Keratinocyte (primary cell): Measurements from ENCODE around the gene MARVELD2. TPM values are rescaled to one million over a fixed set of nuclear protein-coding genes. Genes with fewer than 3 reads are reported as not detected.
"Not testable (repeated sequence)": the region's sequence is repeated elsewhere in the genome, so short reads cannot be mapped to it uniquely, and the experiment has no call there.

Experiments
- DNase-seq: peaks from one replicate; pipeline ENCODE4 v3.0.0-alpha.2; 2011; ENCODE audit warnings: low read depth, missing footprints, low spot score
- FAIRE-seq: peaks from 2 replicates; lab custom pipeline; 2011; peaks lifted over from hg19 to GRCh38; lab: Jason Lieb, UNC
- H2AFZ ChIP-seq: 2 replicates; pipeline ENCODE4 v1.6.0; 2012; ENCODE audit warnings: low read length, control low read depth, inconsistent platforms; ENCODE audit not compliant: control insufficient read depth
- H3K27ac ChIP-seq: 2 replicates; pipeline ENCODE4 v1.5.1; 2011; ENCODE audit warnings: low read length; ENCODE audit not compliant: control insufficient read depth, insufficient read depth
- H3K27me3 ChIP-seq: 3 replicates; pipeline ENCODE4 v1.6.0; 2011; ENCODE audit warnings: low read length; ENCODE audit not compliant: control insufficient read depth, insufficient read depth; ENCODE audit errors: extremely low read depth
- H3K36me3 ChIP-seq, 2 experiments: 2 replicates in 1 of 2; 3 replicates in 1 of 2; pipeline ENCODE4 v1.5.1; 2011; ENCODE audit warnings: low read length in 2 of 2, mild to moderate bottlenecking in 1 of 2; ENCODE audit not compliant: control insufficient read depth in 2 of 2, insufficient read depth in 2 of 2; ENCODE audit errors: extremely low read depth in 1 of 2
- H3K4me1 ChIP-seq: 3 replicates; pipeline ENCODE4 v1.5.1; 2011; ENCODE audit warnings: low read length; ENCODE audit not compliant: control insufficient read depth, insufficient read depth; ENCODE audit errors: extremely low read depth
- H3K4me2 ChIP-seq: 3 replicates; pipeline ENCODE4 v1.6.0; 2011; ENCODE audit warnings: low read depth, low read length; ENCODE audit not compliant: control insufficient read depth, insufficient read depth; ENCODE audit errors: extremely low read depth
- H3K4me3 ChIP-seq, 3 experiments: fragments of 200-600 bp in 1 of 3; sonication (generic) in 1 of 3; 2 replicates in 2 of 3; 3 replicates in 1 of 3; pipeline ENCODE4 v1.5.1; 2011 to 2016; ENCODE audit warnings: low read length in 3 of 3, mild to moderate bottlenecking in 3 of 3, control low read depth in 2 of 3, inconsistent platforms in 1 of 3, low read depth in 1 of 3, mixed read lengths in 1 of 3, mixed run types in 1 of 3, moderate library complexity in 1 of 3; ENCODE audit not compliant: control insufficient read depth in 2 of 3, insufficient read depth in 2 of 3; ENCODE audit errors: extremely low read depth in 1 of 3
- H3K79me2 ChIP-seq: 2 replicates; pipeline ENCODE4 v1.6.0; 2012; ENCODE audit warnings: low read length; ENCODE audit not compliant: control insufficient read depth, insufficient read depth
- H3K9ac ChIP-seq: 3 replicates; pipeline ENCODE4 v1.6.0; 2011; ENCODE audit warnings: low read length; ENCODE audit not compliant: control insufficient read depth, insufficient read depth; ENCODE audit errors: extremely low read depth
- H3K9me1 ChIP-seq: 3 replicates; pipeline ENCODE4 v1.6.0; 2011; ENCODE audit warnings: low read length; ENCODE audit not compliant: control insufficient read depth, insufficient read depth; ENCODE audit errors: extremely low read depth
- H3K9me3 ChIP-seq: 2 replicates; pipeline ENCODE4 v1.5.1; 2012; ENCODE audit warnings: low read depth, low read length; ENCODE audit not compliant: control insufficient read depth
- H4K20me1 ChIP-seq: 3 replicates; pipeline ENCODE4 v1.6.0; 2011; ENCODE audit warnings: low read length; ENCODE audit not compliant: control insufficient read depth, insufficient read depth; ENCODE audit errors: extremely low read depth
- EZH2 ChIP-seq: IDR thresholded peaks from one replicate; pipeline ENCODE4 v1.6.1; 2012; ENCODE audit warnings: inconsistent platforms, mild to moderate bottlenecking, low read length, moderate library complexity
- dilution Hi-C: fragments of 300-500 bp; cut with MboI; formaldehyde crosslinking; loops from one replicate; pipeline ENCODE4 v1.7.0; 2020; ENCODE audit warnings: low sequenced_read_pairs; ENCODE audit not compliant: extremely low pct_ligation_motif_present
- polyA plus RNA-seq, 5 experiments: library from polyadenylated mRNA; depleted of rRNA in 3 of 5; stranded (reverse) in 3 of 5; stranded (forward) in 1 of 5; unstranded in 1 of 5; fragments of >200 nt; gene quantifications; 1 replicate in 1 of 5; 2 replicates in 3 of 5; 3 replicates in 1 of 5; pipeline versions ENCODE4 v1.2.1 to v1.2.3, GENCODE V29; 2011 to 2012; ENCODE audit warnings: missing spikeins in 2 of 5, low read depth in 1 of 5, low replicate concordance in 1 of 5
- TF ChIP-seq, protein P1 (sequence below), 3 experiments: IDR thresholded peaks in 1 of 3; conservative IDR thresholded peaks in 1 of 3; optimal IDR thresholded peaks in 1 of 3; 2 replicates in 2 of 3; 3 replicates in 1 of 3; pipeline versions ENCODE3 to v1.5.1; 2011; ENCODE audit warnings: low read length in 3 of 3, mild to moderate bottlenecking in 3 of 3, moderate library complexity in 2 of 3, control low read depth in 1 of 3, inconsistent platforms in 1 of 3; ENCODE audit not compliant: insufficient read depth in 2 of 3; ENCODE audit errors: extremely low read depth in 1 of 3

Gene MARVELD2
- polyA plus RNA-seq, 1 donor (not counting 4 experiments of a cell fraction or from before 2014, with no cell fraction given): 17.6 TPM

DNA sequence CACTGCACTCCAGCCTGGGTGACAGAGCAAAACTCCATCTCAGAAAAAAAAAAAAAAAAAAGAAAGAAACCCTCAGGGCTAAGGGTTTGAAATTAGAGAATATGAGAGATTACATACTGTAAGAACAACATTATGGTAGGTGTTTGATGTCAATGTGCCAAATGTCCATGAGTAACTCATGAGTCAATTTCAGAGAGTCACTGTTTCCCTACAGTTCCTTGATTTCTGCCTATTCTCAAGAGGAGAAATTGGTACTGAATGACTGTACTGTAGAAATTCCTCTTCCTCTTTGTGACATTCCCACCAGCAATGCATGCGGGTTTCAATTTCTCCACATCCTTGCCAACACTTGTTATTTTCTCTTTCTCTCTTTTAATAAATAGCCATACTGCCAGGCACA is 35.2 kb downstream of the MARVELD2 start:
- peaks cover 8% of the 10 kb centered on the region for H3K4me1 ChIP-seq
- no peak overlapping the region for H3K4me3 ChIP-seq
- H4K20me1 ChIP-seq: no peaks in the 10 kb centered on the region
- H3K79me2 ChIP-seq: no peaks in the 10 kb centered on the region
- H3K9ac ChIP-seq: no peak overlapping the region
- DNase-seq (peak; percentile 60), FAIRE-seq (peak; percentile 9)
- no peaks in the 10 kb centered on the region for H3K9me3 ChIP-seq
- H3K9me1 ChIP-seq: no peaks in the 10 kb centered on the region
- no peak overlapping the region for H3K27ac ChIP-seq
- H3K27me3 ChIP-seq: no peaks in the 10 kb centered on the region
- no peak overlapping the region for H2AFZ ChIP-seq
- H3K4me2 ChIP-seq: no peak overlapping the region
- dilution Hi-C loops: no loop called here
- TF ChIP-seq EZH2: no peak
- TF ChIP-seq, protein P1, sequence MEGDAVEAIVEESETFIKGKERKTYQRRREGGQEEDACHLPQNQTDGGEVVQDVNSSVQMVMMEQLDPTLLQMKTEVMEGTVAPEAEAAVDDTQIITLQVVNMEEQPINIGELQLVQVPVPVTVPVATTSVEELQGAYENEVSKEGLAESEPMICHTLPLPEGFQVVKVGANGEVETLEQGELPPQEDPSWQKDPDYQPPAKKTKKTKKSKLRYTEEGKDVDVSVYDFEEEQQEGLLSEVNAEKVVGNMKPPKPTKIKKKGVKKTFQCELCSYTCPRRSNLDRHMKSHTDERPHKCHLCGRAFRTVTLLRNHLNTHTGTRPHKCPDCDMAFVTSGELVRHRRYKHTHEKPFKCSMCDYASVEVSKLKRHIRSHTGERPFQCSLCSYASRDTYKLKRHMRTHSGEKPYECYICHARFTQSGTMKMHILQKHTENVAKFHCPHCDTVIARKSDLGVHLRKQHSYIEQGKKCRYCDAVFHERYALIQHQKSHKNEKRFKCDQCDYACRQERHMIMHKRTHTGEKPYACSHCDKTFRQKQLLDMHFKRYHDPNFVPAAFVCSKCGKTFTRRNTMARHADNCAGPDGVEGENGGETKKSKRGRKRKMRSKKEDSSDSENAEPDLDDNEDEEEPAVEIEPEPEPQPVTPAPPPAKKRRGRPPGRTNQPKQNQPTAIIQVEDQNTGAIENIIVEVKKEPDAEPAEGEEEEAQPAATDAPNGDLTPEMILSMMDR (optimal IDR thresholded peaks at IDR 0.05 in 1 of 3, IDR thresholded peaks at IDR 0.05 in 1 of 3, conservative IDR thresholded peaks at IDR 0.05 in 1 of 3; ENCODE audit: extremely low read depth in 1 of 3, insufficient read depth in 2 of 3, low read length in 3 of 3): no peak
- H3K36me3 ChIP-seq: no peaks in the 10 kb centered on the region

DNA sequence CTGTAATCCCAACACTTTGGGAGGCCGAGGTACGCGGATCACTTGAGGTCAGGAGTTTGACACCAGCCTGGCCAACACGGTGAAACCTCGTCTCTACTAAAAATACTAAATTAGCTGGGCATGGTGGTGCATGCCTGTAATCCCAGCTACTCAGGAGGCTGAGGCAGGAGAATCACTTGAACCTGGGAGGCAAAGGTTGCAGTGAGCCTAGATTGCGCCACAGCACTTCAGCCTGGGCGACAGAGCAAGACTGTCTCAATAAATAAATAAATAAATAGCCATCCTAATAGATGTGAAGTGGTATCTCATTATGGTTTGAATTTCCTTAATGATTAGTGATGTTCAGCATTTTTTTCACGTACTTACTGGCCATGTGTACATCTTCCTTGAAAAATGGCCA is 35.6 kb downstream of the MARVELD2 start:
- H2AFZ ChIP-seq, H3K4me1 ChIP-seq, H3K4me3 ChIP-seq, H3K27me3 ChIP-seq, DNase-seq, dilution Hi-C loops, H3K9me1 ChIP-seq, H3K9ac ChIP-seq, FAIRE-seq, H3K27ac ChIP-seq, H3K79me2 ChIP-seq, H3K4me2 ChIP-seq, H3K9me3 ChIP-seq, H4K20me1 ChIP-seq, H3K36me3 ChIP-seq: not testable (repeated sequence)

DNA sequence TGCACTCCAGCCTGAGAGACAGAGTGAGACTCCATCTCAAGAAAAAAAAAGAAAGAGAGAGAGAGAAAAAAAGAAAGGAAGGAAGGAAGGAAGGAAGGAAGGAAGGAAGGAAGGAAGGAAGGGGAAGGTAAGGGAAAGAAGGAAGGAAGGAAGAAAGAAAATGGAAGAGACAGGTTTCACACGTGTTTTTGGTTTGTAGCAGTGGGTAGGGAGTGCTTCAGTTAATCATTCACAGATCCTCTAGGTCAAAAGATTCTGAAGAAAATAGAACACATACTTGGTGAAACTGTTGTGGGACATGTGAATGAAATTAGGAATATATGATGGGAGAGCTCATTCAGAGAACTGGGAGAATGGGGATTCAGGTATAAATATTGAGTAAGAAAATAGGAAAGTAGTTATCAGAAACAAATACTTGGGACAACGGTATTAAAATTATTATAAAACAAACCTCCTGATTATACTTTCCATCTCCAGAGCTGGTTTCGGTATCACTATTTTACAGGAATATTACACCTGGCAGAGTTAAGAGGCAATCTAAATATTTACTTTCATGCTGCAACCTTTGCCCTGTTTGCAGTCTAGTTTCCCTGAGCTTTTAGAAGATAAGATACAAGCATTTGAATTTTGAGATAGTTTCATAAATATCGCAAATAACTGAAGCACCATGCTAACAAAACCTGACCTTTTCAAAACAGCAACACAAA is 37.2 kb downstream of the MARVELD2 start:
- no peak for DNase-seq
- FAIRE-seq: no peak

More for the DNA sequence above, 37.2 kb downstream of the MARVELD2 start:
- H3K9me3 ChIP-seq: no peaks in the 10 kb centered on the region
- no peak overlapping the region for H2AFZ ChIP-seq
- H3K4me3 ChIP-seq: no peak overlapping the region
- no peak overlapping the region for H3K4me2 ChIP-seq
- H3K36me3 ChIP-seq: no peaks in the 10 kb centered on the region
- no peak overlapping the region for H3K27ac ChIP-seq
- H3K9me1 ChIP-seq: no peaks in the 10 kb centered on the region
- H4K20me1 ChIP-seq: no peaks in the 10 kb centered on the region
- TF ChIP-seq, protein P1 (optimal IDR thresholded peaks at IDR 0.05 in 1 of 3, IDR thresholded peaks at IDR 0.05 in 1 of 3, conservative IDR thresholded peaks at IDR 0.05 in 1 of 3; ENCODE audit: extremely low read depth in 1 of 3, insufficient read depth in 2 of 3, low read length in 3 of 3): no peak
- TF ChIP-seq EZH2: no peak
- no peaks in the 10 kb centered on the region for H3K27me3 ChIP-seq
- H3K4me1 ChIP-seq: peaks cover 8% of the 10 kb centered on the region
- H3K9ac ChIP-seq: no peak overlapping the region
- no peaks in the 10 kb centered on the region for H3K79me2 ChIP-seq
- dilution Hi-C loops: no loop called here
